H9 (cell line): ENCODE data around the gene PAX8. TPM values are rescaled to one million over a fixed set of nuclear protein-coding genes. Genes with fewer than 3 reads are reported as not detected.

Source experiments
- DNase-seq: peaks from one replicate; pipeline ENCODE4 v3.0.0-alpha.2; 2017
- H2AFZ ChIP-seq: one replicate; pipeline ENCODE4 v1.6.1; 2013; ENCODE audit warnings: mild to moderate bottlenecking, low read length, control low read depth, moderate library complexity
- H2AK5ac ChIP-seq: 2 replicates; pipeline ENCODE4 v1.6.1; 2013; ENCODE audit warnings: low read length, control low read depth, mixed read lengths; ENCODE audit not compliant: insufficient read length
- H2BK120ac ChIP-seq: one replicate; pipeline ENCODE4 v1.6.1; 2013; ENCODE audit warnings: low read depth, mild to moderate bottlenecking, low read length, control low read depth, inconsistent platforms; ENCODE audit not compliant: poor library complexity, severe bottlenecking
- H2BK12ac ChIP-seq: 2 replicates; pipeline ENCODE4 v1.6.1; 2013; ENCODE audit warnings: low read length, control low read depth, mixed read lengths, low read depth; ENCODE audit not compliant: insufficient read length
- H2BK15ac ChIP-seq: 2 replicates; pipeline ENCODE4 v1.6.1; 2013; ENCODE audit warnings: low read depth, low read length, control low read depth
- H2BK20ac ChIP-seq: one replicate; pipeline ENCODE4 v1.6.1; 2013; ENCODE audit warnings: low read depth, mild to moderate bottlenecking, low read length, control low read depth, inconsistent platforms; ENCODE audit not compliant: poor library complexity, severe bottlenecking
- H2BK5ac ChIP-seq: 2 replicates; pipeline ENCODE4 v1.6.1; 2013; ENCODE audit warnings: low read length, control low read depth, mixed read lengths; ENCODE audit not compliant: insufficient read length
- H3K14ac ChIP-seq: 2 replicates; pipeline ENCODE4 v1.6.1; 2013; ENCODE audit warnings: low read length, control low read depth; ENCODE audit not compliant: insufficient read depth
- H3K18ac ChIP-seq: 2 replicates; pipeline ENCODE4 v1.6.1; 2013; ENCODE audit warnings: low read depth, mild to moderate bottlenecking, mixed read lengths, low read length, control low read depth; ENCODE audit not compliant: insufficient read length
- H3K23ac ChIP-seq: 2 replicates; pipeline ENCODE4 v1.6.1; 2013; ENCODE audit warnings: low read length, control low read depth, mixed read lengths, low read depth; ENCODE audit not compliant: insufficient read length
- H3K23me2 ChIP-seq: 2 replicates; pipeline ENCODE4 v1.6.1; 2013; ENCODE audit warnings: low read depth, mild to moderate bottlenecking, mixed read lengths, low read length, control low read depth; ENCODE audit not compliant: insufficient read length, poor library complexity, severe bottlenecking
- H3K27ac ChIP-seq: 2 replicates; pipeline ENCODE4 v1.5.1; 2013; ENCODE audit warnings: low read length, control low read depth, mixed read lengths, low read depth; ENCODE audit not compliant: insufficient read length
- H3K27me3 ChIP-seq: 2 replicates; pipeline ENCODE4 v1.6.1; 2013; ENCODE audit warnings: low read length, control low read depth, inconsistent platforms; ENCODE audit not compliant: insufficient read depth
- H3K4ac ChIP-seq: 2 replicates; pipeline ENCODE4 v1.6.1; 2013; ENCODE audit warnings: low read depth, mild to moderate bottlenecking, control low read depth, inconsistent platforms, low read length, moderate library complexity
- H3K4me1 ChIP-seq: 2 replicates; pipeline ENCODE4 v1.6.1; 2013; ENCODE audit warnings: low read length, control low read depth, inconsistent platforms; ENCODE audit not compliant: insufficient read depth
- H3K4me2 ChIP-seq: 2 replicates; pipeline ENCODE4 v1.6.1; 2013; ENCODE audit warnings: low read length, control low read depth, mixed read lengths; ENCODE audit not compliant: insufficient read length, insufficient read depth
- H3K56ac ChIP-seq: 2 replicates; pipeline ENCODE4 v1.6.1; 2013; ENCODE audit warnings: low read depth, mild to moderate bottlenecking, mixed read lengths, low read length, control low read depth; ENCODE audit not compliant: insufficient read length
- H3K79me1 ChIP-seq: 2 replicates; pipeline ENCODE4 v1.6.1; 2013; ENCODE audit warnings: low read depth, mild to moderate bottlenecking, moderate library complexity, low read length, control low read depth, inconsistent platforms; ENCODE audit not compliant: insufficient read depth, poor library complexity, severe bottlenecking
- H3K79me2 ChIP-seq: 2 replicates; pipeline ENCODE4 v1.6.1; 2013; ENCODE audit warnings: low read length, control low read depth, inconsistent platforms; ENCODE audit not compliant: insufficient read depth
- H3K9ac ChIP-seq: 2 replicates; pipeline ENCODE4 v1.6.1; 2013; ENCODE audit warnings: low read length, control low read depth, mixed read lengths; ENCODE audit not compliant: insufficient read length; ENCODE audit errors: extremely low read depth
- H3K9me3 ChIP-seq: one replicate; pipeline ENCODE4 v1.6.1; 2013; ENCODE audit warnings: low read depth, low read length, inconsistent platforms; ENCODE audit not compliant: control insufficient read depth
- H3T11ph ChIP-seq: one replicate; pipeline ENCODE4 v1.6.1; 2013; ENCODE audit warnings: mild to moderate bottlenecking, low read length, control low read depth, inconsistent platforms
- H4K20me1 ChIP-seq: one replicate; pipeline ENCODE4 v1.6.1; 2013; ENCODE audit not compliant: control insufficient read depth, insufficient read length, insufficient read depth
- H4K5ac ChIP-seq: 2 replicates; pipeline ENCODE4 v1.6.1; 2013; ENCODE audit warnings: low read depth, mild to moderate bottlenecking, mixed read lengths, low read length, control low read depth; ENCODE audit not compliant: insufficient read length
- H4K8ac ChIP-seq: replicated peaks from 2 replicates; pipeline ENCODE4 v1.6.1; 2013; ENCODE audit warnings: low read length, control low read depth, mixed read lengths, low read depth; ENCODE audit not compliant: insufficient read length
- H4K91ac ChIP-seq: 2 replicates; pipeline ENCODE4 v1.6.1; 2013; ENCODE audit warnings: low read depth, mild to moderate bottlenecking, moderate library complexity, mixed read lengths, low read length, control low read depth; ENCODE audit not compliant: insufficient read length
- H3K27ac Mint-ChIP-seq, 3 experiments: 2 replicates in 2 of 3; 3 replicates in 1 of 3; pipeline ENCODE4 v1.8.0; 2020 to 2021; ENCODE audit warnings: mixed read lengths in 3 of 3, mild to moderate bottlenecking in 1 of 3, moderate library complexity in 1 of 3
- H3K27me3 Mint-ChIP-seq: 2 replicates; pipeline ENCODE4 v1.8.0; 2021; ENCODE audit warnings: low read depth, mild to moderate bottlenecking, moderate library complexity, mixed read lengths
- H3K36me3 Mint-ChIP-seq, 3 experiments: 2 replicates in 2 of 3; 3 replicates in 1 of 3; pipeline ENCODE4 v1.8.0; 2020 to 2021; ENCODE audit warnings: low read depth in 3 of 3, mixed read lengths in 3 of 3; ENCODE audit not compliant: insufficient read depth in 1 of 3
- H3K4me1 Mint-ChIP-seq, 2 experiments: 2 replicates each; pipeline ENCODE4 v1.8.0; 2020; ENCODE audit warnings: mixed read lengths in 2 of 2
- H3K4me3 Mint-ChIP-seq, 2 experiments: 2 replicates in 1 of 2; 3 replicates in 1 of 2; pipeline ENCODE4 v1.8.0; 2020 to 2021; ENCODE audit warnings: mild to moderate bottlenecking in 2 of 2, mixed read lengths in 2 of 2, moderate library complexity in 1 of 2
- H3K9me3 Mint-ChIP-seq, 2 experiments: 2 replicates in 1 of 2; 3 replicates in 1 of 2; pipeline ENCODE4 v1.8.0; 2020; ENCODE audit warnings: mild to moderate bottlenecking in 2 of 2, mixed read lengths in 2 of 2, moderate library complexity in 1 of 2
- WGBS: extraction: QIAGEN DNeasy Blood & Tissue Kit; methylation state at CpG from one replicate; pipeline ENCODE4 v1.1.7; 2013; ENCODE audit warnings: missing lambda C conversion rate, low lambda C conversion rate, mixed read lengths; ENCODE audit not compliant: insufficient read length; ENCODE audit errors: extremely low coverage; 5-methylcytosine and 5-hydroxymethylcytosine counted together
- total RNA-seq: library from RNA; stranded (reverse); gene quantifications from 2 replicates; pipeline ENCODE4 v1.2.1, GENCODE V29; 2021
- TF ChIP-seq, protein P1 (sequence below): fragments of 200-600 bp; sonication (generic); conservative IDR thresholded peaks from 3 replicates; pipeline ENCODE4 v1.8.0; 2021; ENCODE audit warnings: antibody characterized with exemption, mild to moderate bottlenecking

Gene PAX8
- total RNA-seq, 1 experiment from 2014 or later: not detected

GRCh38 chr2:113228991-113229716 is 49.6 kb downstream of the PAX8 start:
- H2BK15ac ChIP-seq: no peak overlapping the region
- H3K14ac ChIP-seq: no peak overlapping the region
- H3K36me3 Mint-ChIP-seq: no peaks in the 10 kb centered on the region
- H2AK5ac ChIP-seq: no peak overlapping the region
- H2AFZ ChIP-seq: no peak overlapping the region
- no peak overlapping the region for H3K4ac ChIP-seq
- H3K9me3 ChIP-seq: no peaks in the 10 kb centered on the region
- H2BK12ac ChIP-seq: no peak overlapping the region
- peak overlapping the region in 1 of 3 experiments; percentile 11; a peak in 1 of 7 replicates for H3K27ac Mint-ChIP-seq
- no peak overlapping the region for H3K56ac ChIP-seq
- H3K23me2 ChIP-seq: no peaks in the 10 kb centered on the region
- H3K18ac ChIP-seq: no peak overlapping the region
- no peak overlapping the region; a peak in 1 of 5 replicates for H3K4me3 Mint-ChIP-seq
- H4K91ac ChIP-seq: no peak overlapping the region
- no peak overlapping the region for H3K4me2 ChIP-seq
- H2BK20ac ChIP-seq: no peak overlapping the region
- WGBS: no CpG with 5 or more reads among the region's 3 CpGs
- H3T11ph ChIP-seq: no peak overlapping the region
- H3K27me3 Mint-ChIP-seq: peaks cover 10% of the 10 kb centered on the region
- no peaks in the 10 kb centered on the region for H3K27me3 ChIP-seq
- H3K9ac ChIP-seq: no peak overlapping the region
- no peaks in the 10 kb centered on the region for H3K79me1 ChIP-seq
- no peak for DNase-seq
- H2BK120ac ChIP-seq: no peak overlapping the region
- no peak overlapping the region for H4K8ac ChIP-seq
- H2BK5ac ChIP-seq: no peak overlapping the region
- TF ChIP-seq, protein P1, sequence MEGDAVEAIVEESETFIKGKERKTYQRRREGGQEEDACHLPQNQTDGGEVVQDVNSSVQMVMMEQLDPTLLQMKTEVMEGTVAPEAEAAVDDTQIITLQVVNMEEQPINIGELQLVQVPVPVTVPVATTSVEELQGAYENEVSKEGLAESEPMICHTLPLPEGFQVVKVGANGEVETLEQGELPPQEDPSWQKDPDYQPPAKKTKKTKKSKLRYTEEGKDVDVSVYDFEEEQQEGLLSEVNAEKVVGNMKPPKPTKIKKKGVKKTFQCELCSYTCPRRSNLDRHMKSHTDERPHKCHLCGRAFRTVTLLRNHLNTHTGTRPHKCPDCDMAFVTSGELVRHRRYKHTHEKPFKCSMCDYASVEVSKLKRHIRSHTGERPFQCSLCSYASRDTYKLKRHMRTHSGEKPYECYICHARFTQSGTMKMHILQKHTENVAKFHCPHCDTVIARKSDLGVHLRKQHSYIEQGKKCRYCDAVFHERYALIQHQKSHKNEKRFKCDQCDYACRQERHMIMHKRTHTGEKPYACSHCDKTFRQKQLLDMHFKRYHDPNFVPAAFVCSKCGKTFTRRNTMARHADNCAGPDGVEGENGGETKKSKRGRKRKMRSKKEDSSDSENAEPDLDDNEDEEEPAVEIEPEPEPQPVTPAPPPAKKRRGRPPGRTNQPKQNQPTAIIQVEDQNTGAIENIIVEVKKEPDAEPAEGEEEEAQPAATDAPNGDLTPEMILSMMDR: peak; percentile 29; the same call in 2 of the 3 replicates
- H3K4me1 Mint-ChIP-seq: peaks cover 5 to 6% of the 10 kb centered on the region in 2 experiments
- no peaks in the 10 kb centered on the region for H3K79me2 ChIP-seq
- no peak overlapping the region for H3K27ac ChIP-seq
- H4K20me1 ChIP-seq: no peaks in the 10 kb centered on the region
- no peaks in the 10 kb centered on the region for H3K4me1 ChIP-seq
- H3K23ac ChIP-seq: no peak overlapping the region
- no peak overlapping the region for H4K5ac ChIP-seq
- H3K9me3 Mint-ChIP-seq: no peaks in the 10 kb centered on the region
